K562 (cell line): ENCODE results near the gene SAMD11. TPM values are rescaled to one million over a fixed set of nuclear protein-coding genes. Genes with fewer than 3 reads are reported as not detected.

ENCODE experiments used
- C11orf30 ChIP-seq: fragments of 450-650 bp; IDR thresholded peaks from 2 replicates; pipeline ENCODE4 v1.6.1; 2016; ENCODE audit warnings: low read depth, mild to moderate bottlenecking
- CREBBP ChIP-seq: IDR thresholded peaks from one replicate; pipeline ENCODE4 v1.6.1; 2012; ENCODE audit warnings: low read depth, mild to moderate bottlenecking, control low read depth, inconsistent platforms, low read length
- CTBP1 ChIP-seq: fragments of 450-650 bp; IDR thresholded peaks from 2 replicates; pipeline ENCODE4 v1.6.1; 2016; ENCODE audit warnings: borderline replicate concordance
- ERF ChIP-seq: fragments of 450-650 bp; formaldehyde crosslinking; IDR thresholded peaks from 2 replicates; pipeline ENCODE4 v1.4.0; 2020; ENCODE audit warnings: mild to moderate bottlenecking, mixed read lengths
- FOXP4 ChIP-seq: sonication (generic); formaldehyde crosslinking; IDR thresholded peaks from 2 replicates; pipeline ENCODE4 v1.8.0; 2022; ENCODE audit warnings: mild to moderate bottlenecking, missing genetic modification reagents, borderline replicate concordance
- FUS ChIP-seq: fragments of 200-400 bp; formaldehyde crosslinking; optimal IDR thresholded peaks from 2 replicates; pipeline ENCODE3; 2017; ENCODE audit warnings: low read depth, low read length
- HCFC1 ChIP-seq: IDR thresholded peaks from 2 replicates; pipeline ENCODE4 v1.6.1; 2012; ENCODE audit warnings: low read depth, low read length, improper control_type of control experiment
- HDAC6 ChIP-seq: IDR thresholded peaks from 2 replicates; pipeline ENCODE4 v1.6.1; 2012; ENCODE audit warnings: low read depth, mild to moderate bottlenecking, control low read depth, inconsistent platforms, low read length, moderate library complexity
- HNRNPK ChIP-seq: fragments of 200-400 bp; formaldehyde crosslinking; IDR thresholded peaks from one replicate; pipeline ENCODE4 v1.6.1; 2018; ENCODE audit warnings: mild to moderate bottlenecking, low read depth, low read length; ENCODE audit not compliant: poor library complexity, severe bottlenecking
- MED1 ChIP-seq: sonication (generic); formaldehyde crosslinking; IDR thresholded peaks from 2 replicates; pipeline ENCODE4 v1.8.1; 2023; ENCODE audit warnings: missing genetic modification reagents, borderline replicate concordance
- MYNN ChIP-seq, 2 experiments: sonication (generic); formaldehyde crosslinking in 1 of 2; IDR thresholded peaks; 2 replicates each; pipeline versions ENCODE4 v1.5.0 to v1.6.1; 2016 to 2020; ENCODE audit warnings: antibody characterized with exemption in 1 of 2, missing genetic modification reagents in 1 of 2
- NCOA1 ChIP-seq: fragments of 450-650 bp; IDR thresholded peaks from 2 replicates; pipeline ENCODE4 v1.6.1; 2016; ENCODE audit warnings: low read depth
- PPARD ChIP-seq: fragments of 250-450 bp; sonication (Bioruptor Pico); IDR thresholded peaks from 2 replicates; pipeline ENCODE4 v1.8.0; 2022; ENCODE audit warnings: inconsistent platforms, mild to moderate bottlenecking, moderate library complexity
- RBM17 ChIP-seq: fragments of 200-400 bp; formaldehyde crosslinking; IDR thresholded peaks from 2 replicates; pipeline ENCODE4 v1.6.1; 2017; ENCODE audit warnings: low read depth, mild to moderate bottlenecking, low read length, borderline replicate concordance
- SRSF1 ChIP-seq: fragments of 200-400 bp; formaldehyde crosslinking; IDR thresholded peaks from 2 replicates; pipeline ENCODE4 v1.6.1; 2017; ENCODE audit warnings: mild to moderate bottlenecking, low read depth, low read length, moderate library complexity
- U2AF1 ChIP-seq: fragments of 200-400 bp; formaldehyde crosslinking; optimal IDR thresholded peaks from 2 replicates; pipeline ENCODE3; 2017; ENCODE audit warnings: mild to moderate bottlenecking, low read depth, low read length, moderate library complexity
- ZHX1 ChIP-seq: fragments of 150-350 bp; conservative IDR thresholded peaks from 2 replicates; pipeline ENCODE4 v1.6.1; 2014; ENCODE audit warnings: low read length
- ZNF431 ChIP-seq: sonication (generic); formaldehyde crosslinking; IDR thresholded peaks from 2 replicates; pipeline ENCODE4 v1.8.0; 2022; ENCODE audit warnings: mild to moderate bottlenecking, missing genetic modification reagents
- ZNF655 ChIP-seq: fragments of 250-450 bp; sonication (Bioruptor Pico); IDR thresholded peaks from 2 replicates; pipeline ENCODE4 v1.5.0; 2021
- ZNF740 ChIP-seq, 3 experiments: fragments of 200-800 bp in 1 of 3; sonication (Bioruptor generic) in 1 of 3; sonication (generic) in 1 of 3; formaldehyde crosslinking in 1 of 3; IDR thresholded peaks; 2 replicates each; pipeline versions ENCODE4 v1.6.1 to v1.8.0; 2016 to 2022; ENCODE audit warnings: mild to moderate bottlenecking in 2 of 3, missing compliant biosample characterization in 2 of 3, missing genetic modification characterization in 2 of 3, missing genetic modification reagents in 1 of 3
- ZNF780A ChIP-seq: fragments of 250-450 bp; sonication (Bioruptor Pico); IDR thresholded peaks from 2 replicates; pipeline ENCODE4 v1.5.0; 2021; ENCODE audit warnings: mild to moderate bottlenecking
- polyA plus RNA-seq, 8 experiments: library from polyadenylated mRNA; depleted of rRNA in 4 of 8; stranded (reverse) in 5 of 8; unstranded in 3 of 8; fragments of >200 nt; fragmentation: Nextera tagmentation in 2 of 8; fragmentation: Illumina TruSeq in 1 of 8; extraction: Ambion mirVana in 2 of 8; extraction: Trizol in 1 of 8; gene quantifications; 2 replicates each; pipeline versions ENCODE4 v1.2.1 to v1.2.3, GENCODE V29; 2011 to 2014; ENCODE audit warnings: inconsistent platforms in 1 of 8, missing spikeins in 1 of 8
- total RNA-seq, 7 experiments: library from RNA; depleted of rRNA in 6 of 7; stranded (reverse); fragments of >200 nt in 6 of 7; fragmentation: Illumina TruSeq in 2 of 7; extraction: Trizol in 2 of 7; gene quantifications; 2 replicates each; pipeline versions ENCODE4 v1.2.1 to v1.2.3, GENCODE V29; 2011 to 2021; ENCODE audit warnings: low replicate concordance in 1 of 7

SAMD11 gene
- total and polyA plus RNA-seq, 9 of the 15 experiments (the other 6 are each of a cell fraction or from before 2014, with no cell fraction given): 0.07 to 0.82 (median 0.11) TPM; not detected in 2

GRCh38 chr1:960363-961131 is 36.8 kb downstream of the SAMD11 start, which contains the start of gene KLHL17 (continued):
- no peak for TF ChIP-seq ZNF431 (CRISPR knock-in tag)
- no peak for TF ChIP-seq SRSF1
- TF ChIP-seq CTBP1: peak; percentile 80
- TF ChIP-seq FOXP4: no peak
- TF ChIP-seq HNRNPK: peak; percentile 9
- no peak for TF ChIP-seq CREBBP
- TF ChIP-seq NCOA1: no peak
- no peak for TF ChIP-seq PPARD (CRISPR knock-in tag)
- TF ChIP-seq HCFC1: peak; percentile 41; the same call in 1 of the 2 replicates
- TF ChIP-seq ZHX1: no peak
- no peak for TF ChIP-seq MED1 (CRISPR knock-in tag)
- TF ChIP-seq ERF (CRISPR knock-in tag): peak; percentile 84
- no peak for TF ChIP-seq ZNF655
- TF ChIP-seq RBM17: no peak
- no peak for TF ChIP-seq U2AF1
- TF ChIP-seq C11orf30: no peak
- TF ChIP-seq ZNF740 (CRISPR knock-in tag; IDR thresholded peaks at IDR 0.05): 0 out of 2 replicates have a peak, but pooled peaks have one; percentile 25
- no peak for TF ChIP-seq ZNF740 (tag; IDR thresholded peaks at IDR 0.05)
- TF ChIP-seq FUS: peak; percentile 20
- no peak for TF ChIP-seq MYNN (IDR thresholded peaks at IDR 0.05)
- no peak for TF ChIP-seq MYNN (CRISPR knock-in tag; IDR thresholded peaks at IDR 0.05)
- TF ChIP-seq ZNF780A: no peak
- no peak for TF ChIP-seq HDAC6
